ENCODE measurements around the gene ACOT4.
"Not testable (repeated sequence)": the region's sequence is repeated elsewhere in the genome, so short reads cannot be mapped to it uniquely, and the experiment has no call there.

ACOT4 gene

GRCh38 chr14:73577214-73577613 lies 14.5 kb upstream of the ACOT4 start:
- DNase-seq, result not testable (repeated sequence)

GRCh38 chr14:73582102-73582979 lies 9.3 kb upstream of the ACOT4 start:
- DNase-seq, result not testable (repeated sequence)

- DNase-seq, result no peak
Measured at GRCh38 chr14:73588695-73589094, 3.0 kb upstream of the ACOT4 start.

- DNase-seq, result no peak
Measured at GRCh38 chr14:73589116-73589515, 2.6 kb upstream of the ACOT4 start.

GRCh38 chr14:73590673-73591004 lies 1.0 kb upstream of the ACOT4 start:
- DNase-seq, result not testable (repeated sequence)

- no peak for DNase-seq
Measured at GRCh38 chr14:73594491-73594890, 2.8 kb downstream of the ACOT4 start.

GRCh38 chr14:73599499-73599898 lies 7.8 kb downstream of the ACOT4 start:
- DNase-seq, result no peak

GRCh38 chr14:73602994-73603393 lies 11.3 kb downstream of the ACOT4 start:
- DNase-seq, result no peak

GRCh38 chr14:73606271-73606670 lies 14.6 kb downstream of the ACOT4 start:
- DNase-seq, result no peak

GRCh38 chr14:73607241-73607640 lies 15.6 kb downstream of the ACOT4 start:
- DNase-seq, result no peak

GRCh38 chr14:73610687-73611086 lies 19.0 kb downstream of the ACOT4 start:
- DNase-seq, result peak; percentile 28

GRCh38 chr14:73612339-73613045 lies 20.8 kb downstream of the ACOT4 start, which contains the start of gene ACOT6:
ACOT6 (plus strand) TSS chr14:73612517; CDS start chr14:73612572, 55 bp downstream.
- DNase-seq, result peak; percentile 62

- DNase-seq, result no peak
Measured at GRCh38 chr14:73613046-73613383, 21.3 kb downstream of the ACOT4 start.

GRCh38 chr14:73613419-73613963 lies 21.8 kb downstream of the ACOT4 start:
- DNase-seq, result no peak

GRCh38 chr14:73616831-73617230 lies 25.2 kb downstream of the ACOT4 start:
- no peak for DNase-seq

- DNase-seq, result no peak
Measured at GRCh38 chr14:73619524-73619923, 27.9 kb downstream of the ACOT4 start.

GRCh38 chr14:73620268-73620667 lies 28.6 kb downstream of the ACOT4 start:
- DNase-seq, result no peak

- no peak for DNase-seq
Measured at GRCh38 chr14:73623504-73624054, 31.9 kb downstream of the ACOT4 start.

- no peak for DNase-seq
Measured at GRCh38 chr14:73625706-73626105, 34.0 kb downstream of the ACOT4 start.

- DNase-seq, result no peak
Measured at GRCh38 chr14:73627151-73627558, 35.5 kb downstream of the ACOT4 start.

GRCh38 chr14:73630009-73630780 lies 38.5 kb downstream of the ACOT4 start:
- no peak for DNase-seq
